Chondrocyte (in vitro differentiated cells): ENCODE measurements around the gene KLC1. TPM values are rescaled to one million over a fixed set of nuclear protein-coding genes. Genes with fewer than 3 reads are reported as not detected.

Experiments used
- DNase-seq: peaks from one replicate; pipeline ENCODE4 v3.0.0; 2021; ENCODE audit warnings: mixed read lengths, low spot score
- H3K27ac Mint-ChIP-seq: one replicate; pipeline ENCODE4 v1.8.0; 2021; ENCODE audit warnings: mild to moderate bottlenecking, moderate library complexity, mixed read lengths; ENCODE audit not compliant: unreplicated experiment
- H3K27me3 Mint-ChIP-seq: 2 replicates; pipeline ENCODE4 v1.8.0; 2021; ENCODE audit warnings: low read depth, mixed read lengths
- H3K36me3 Mint-ChIP-seq: 2 replicates; pipeline ENCODE4 v1.8.0; 2021; ENCODE audit warnings: low read depth, mixed read lengths
- H3K4me1 Mint-ChIP-seq: 2 replicates; pipeline ENCODE4 v1.8.0; 2021; ENCODE audit warnings: low read depth, mild to moderate bottlenecking, mixed read lengths
- H3K4me3 Mint-ChIP-seq: one replicate; pipeline ENCODE4 v1.8.0; 2021; ENCODE audit warnings: mild to moderate bottlenecking, moderate library complexity, mixed read lengths; ENCODE audit not compliant: unreplicated experiment
- H3K9me3 Mint-ChIP-seq: 2 replicates; pipeline ENCODE4 v1.8.0; 2021; ENCODE audit warnings: low read depth, mixed read lengths
- total RNA-seq: library from RNA; stranded (reverse); gene quantifications from 3 replicates; pipeline ENCODE4 v1.2.1, GENCODE V29; 2021
- TF ChIP-seq, protein P1 (sequence below): fragments of 200-600 bp; sonication (generic); IDR thresholded peaks from 2 replicates; pipeline ENCODE4 v1.5.0; 2021; ENCODE audit warnings: antibody characterized with exemption, mild to moderate bottlenecking, moderate library complexity

The KLC1 gene
- total RNA-seq, 1 donor from 2014 or later = 190 TPM

DNA sequence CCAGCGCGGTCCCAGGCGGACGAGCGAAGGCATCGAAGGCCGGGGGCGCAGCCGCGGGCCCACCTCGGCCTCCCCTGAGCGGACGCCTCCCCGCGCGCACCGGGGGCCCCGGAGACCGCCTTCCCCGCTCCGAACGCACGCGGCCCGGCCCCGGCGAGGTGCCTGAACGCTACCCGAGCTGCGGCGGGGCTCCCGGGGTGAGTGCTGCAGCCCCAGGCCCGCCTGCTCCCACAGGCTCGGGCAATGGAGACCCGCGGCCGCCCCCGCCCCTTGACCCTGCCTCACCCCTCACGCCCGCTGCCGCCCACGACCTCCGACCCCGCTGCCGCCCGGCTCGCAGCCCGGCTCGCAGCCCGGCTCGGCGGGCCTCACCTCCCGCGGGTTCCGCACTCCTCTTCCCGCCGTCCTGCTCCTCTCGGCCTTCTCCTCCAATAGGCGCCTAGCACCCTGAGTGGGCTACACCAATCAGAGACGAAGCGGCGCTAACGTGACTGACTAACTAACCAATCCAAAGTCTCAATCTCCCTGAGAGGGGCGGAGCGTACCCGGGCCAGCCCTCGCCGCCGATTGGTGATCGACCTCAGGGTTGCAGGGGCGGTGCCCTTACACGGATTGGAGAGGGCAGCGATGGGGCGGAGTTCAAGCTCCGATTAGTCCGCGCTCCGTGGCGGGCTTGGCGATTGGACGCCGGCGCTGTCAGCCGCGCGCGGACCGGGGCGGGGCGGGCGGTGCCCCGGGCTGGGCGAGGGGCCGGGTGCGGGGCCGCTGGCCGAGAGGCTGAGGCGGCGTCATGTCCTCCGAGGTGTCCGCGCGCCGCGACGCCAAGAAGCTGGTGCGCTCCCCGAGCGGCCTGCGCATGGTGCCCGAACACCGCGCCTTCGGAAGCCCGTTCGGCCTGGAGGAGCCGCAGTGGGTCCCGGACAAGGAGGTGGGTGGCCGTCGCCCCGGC is 86.3 kb downstream of the KLC1 start, which contains the start of the genes XRCC3 and ZFYVE21:
TSS of gene XRCC3 (minus strand) at position 400 of the 949 bp plus-strand sequence. CDS start 4,364 bp downstream, outside the sequence.
TSS of gene ZFYVE21 (plus strand) at position 759 of the 949 bp plus-strand sequence. CDS start at position 791, 32 bp downstream.
- TF ChIP-seq, protein P1, sequence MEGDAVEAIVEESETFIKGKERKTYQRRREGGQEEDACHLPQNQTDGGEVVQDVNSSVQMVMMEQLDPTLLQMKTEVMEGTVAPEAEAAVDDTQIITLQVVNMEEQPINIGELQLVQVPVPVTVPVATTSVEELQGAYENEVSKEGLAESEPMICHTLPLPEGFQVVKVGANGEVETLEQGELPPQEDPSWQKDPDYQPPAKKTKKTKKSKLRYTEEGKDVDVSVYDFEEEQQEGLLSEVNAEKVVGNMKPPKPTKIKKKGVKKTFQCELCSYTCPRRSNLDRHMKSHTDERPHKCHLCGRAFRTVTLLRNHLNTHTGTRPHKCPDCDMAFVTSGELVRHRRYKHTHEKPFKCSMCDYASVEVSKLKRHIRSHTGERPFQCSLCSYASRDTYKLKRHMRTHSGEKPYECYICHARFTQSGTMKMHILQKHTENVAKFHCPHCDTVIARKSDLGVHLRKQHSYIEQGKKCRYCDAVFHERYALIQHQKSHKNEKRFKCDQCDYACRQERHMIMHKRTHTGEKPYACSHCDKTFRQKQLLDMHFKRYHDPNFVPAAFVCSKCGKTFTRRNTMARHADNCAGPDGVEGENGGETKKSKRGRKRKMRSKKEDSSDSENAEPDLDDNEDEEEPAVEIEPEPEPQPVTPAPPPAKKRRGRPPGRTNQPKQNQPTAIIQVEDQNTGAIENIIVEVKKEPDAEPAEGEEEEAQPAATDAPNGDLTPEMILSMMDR = no peak
- H3K27me3 Mint-ChIP-seq = no peaks in the 10 kb centered on the region
- DNase-seq = peak; percentile 100
- H3K27ac Mint-ChIP-seq = peak within 1 kb of the TSS; percentile 85
- no peaks in the 10 kb centered on the region for H3K9me3 Mint-ChIP-seq
- H3K4me1 Mint-ChIP-seq = peaks cover 51% of the 10 kb centered on the region
- peaks cover 2% of the 10 kb centered on the region for H3K36me3 Mint-ChIP-seq
- peak within 1 kb of the TSS; percentile 75 for H3K4me3 Mint-ChIP-seq

DNA sequence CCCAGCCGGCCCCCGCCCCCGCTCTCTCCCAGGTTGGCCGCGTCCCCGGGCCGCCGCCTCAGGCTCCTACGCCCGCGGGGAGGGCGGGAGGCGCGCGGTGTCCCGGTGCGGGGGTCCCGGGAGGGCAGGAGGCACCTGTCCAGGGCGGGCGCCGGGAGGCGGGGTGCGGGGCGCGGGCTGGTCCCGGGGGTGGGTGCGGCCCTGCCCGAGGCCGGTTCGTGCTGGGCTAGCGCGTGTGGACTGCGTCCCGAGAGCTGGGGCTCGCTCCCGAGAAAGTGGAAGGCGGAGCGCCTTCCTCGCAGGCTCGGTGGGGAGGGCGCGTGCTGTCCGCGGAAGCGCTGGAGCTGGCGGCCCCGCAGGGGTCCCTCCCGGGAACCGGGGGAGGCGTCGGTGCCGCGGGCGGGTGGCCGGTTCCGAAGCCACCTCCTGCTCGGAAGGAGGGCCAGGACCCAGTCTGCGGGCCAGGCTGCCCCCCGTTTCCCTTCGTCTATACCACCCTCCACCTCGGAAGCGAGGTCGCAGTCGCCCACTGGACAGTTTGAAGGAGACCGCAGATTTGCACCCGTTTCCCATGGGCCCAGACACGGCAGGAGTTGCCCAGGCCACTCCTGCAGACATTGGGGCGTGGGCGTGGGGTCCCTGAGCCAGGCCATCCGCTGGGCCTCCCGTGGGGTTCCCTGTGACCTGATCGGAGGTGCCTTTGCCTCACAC is 87.2 kb downstream of the KLC1 start:
- Mint-ChIP-seq H3K9me3 (no peaks in the 10 kb centered on the region), H3K27me3 (no peaks in the 10 kb centered on the region), H3K36me3 (peaks cover 2% of the 10 kb centered on the region), H3K27ac (peak overlapping the region; percentile 45), H3K4me1 (peaks cover 56% of the 10 kb centered on the region), H3K4me3 (peak overlapping the region; percentile 75)
- TF ChIP-seq, protein P1 = no peak
- no peak for DNase-seq

DNA sequence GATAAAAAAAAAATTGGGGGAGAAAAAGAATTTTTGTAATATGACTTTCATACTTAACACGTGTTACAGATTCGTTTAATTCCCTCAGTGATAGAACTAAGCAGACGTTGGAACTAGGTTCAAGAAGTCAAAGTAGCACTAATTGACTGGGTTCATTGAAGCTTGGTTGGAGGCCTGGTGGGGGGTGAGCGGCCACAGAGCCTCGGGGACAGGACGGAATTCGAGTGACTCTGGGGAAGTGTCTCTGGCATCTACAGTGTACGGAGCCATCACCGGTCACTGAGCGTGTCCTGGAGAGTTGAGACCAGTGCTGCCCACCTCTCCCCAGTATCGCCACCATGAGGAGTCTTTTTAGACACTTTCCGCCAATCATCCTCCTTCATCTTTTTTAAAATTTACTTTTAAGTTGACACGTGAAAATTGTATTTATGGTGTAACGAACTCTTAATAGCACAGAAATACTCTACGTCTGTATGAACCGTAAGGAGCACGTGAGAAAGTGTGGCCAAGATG is 87.9 kb downstream of the KLC1 start:
- H3K9me3 Mint-ChIP-seq = no peaks in the 10 kb centered on the region
- H3K4me1 Mint-ChIP-seq = peaks cover 63% of the 10 kb centered on the region
- TF ChIP-seq, protein P1 = peak; percentile 13
- DNase-seq = no peak
- H3K36me3 Mint-ChIP-seq = peaks cover 2% of the 10 kb centered on the region
- peak overlapping the region; percentile 45 for H3K27ac Mint-ChIP-seq
- peak overlapping the region; percentile 75 for H3K4me3 Mint-ChIP-seq
- no peaks in the 10 kb centered on the region for H3K27me3 Mint-ChIP-seq

DNA sequence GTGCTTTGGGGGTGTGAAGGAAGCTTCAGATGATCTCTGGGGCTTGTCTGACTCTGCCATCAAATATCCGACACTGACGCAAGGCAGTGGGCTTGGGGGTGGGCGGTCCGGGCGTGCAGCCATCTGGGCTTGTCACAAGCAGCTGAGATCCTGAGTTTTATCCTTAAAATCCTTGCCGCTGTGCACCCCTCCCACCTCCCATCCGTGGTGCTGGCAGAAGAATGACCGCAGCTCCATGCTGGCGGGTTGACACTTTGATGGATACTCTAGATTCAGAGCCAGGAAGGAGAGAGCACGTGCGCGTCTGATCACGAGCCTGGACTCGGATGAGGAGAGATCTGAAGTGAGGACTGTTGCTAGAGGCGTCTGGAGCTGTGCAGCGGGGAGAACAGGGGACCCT is 89.6 kb downstream of the KLC1 start:
- TF ChIP-seq, protein P1 = no peak
- Mint-ChIP-seq H3K4me1 (peaks cover 71% of the 10 kb centered on the region), H3K27ac (peak overlapping the region; percentile 86), H3K27me3 (no peaks in the 10 kb centered on the region), H3K4me3 (no peak overlapping the region), H3K9me3 (no peaks in the 10 kb centered on the region), H3K36me3 (peaks cover 2% of the 10 kb centered on the region)
- no peak for DNase-seq

DNA sequence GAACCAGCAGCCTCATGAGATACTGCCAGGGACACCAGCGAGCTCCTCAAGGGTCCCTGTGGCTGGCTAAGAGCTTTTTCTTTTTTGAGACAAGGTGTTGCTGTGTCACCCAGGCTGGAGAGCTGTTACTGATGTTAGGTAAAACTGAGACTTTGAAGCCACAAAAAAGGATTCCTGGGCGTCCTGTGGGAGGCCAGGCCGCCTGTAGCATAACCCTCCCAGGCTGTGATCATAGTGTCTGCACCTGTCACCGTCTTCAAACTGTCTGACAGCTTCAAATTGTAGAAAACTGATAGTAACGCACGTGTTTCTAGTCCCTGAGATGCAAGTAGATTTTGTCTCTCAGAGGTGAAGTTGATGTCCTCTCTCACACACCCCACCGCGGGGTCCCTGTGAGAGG is 90.7 kb downstream of the KLC1 start:
- H3K27ac Mint-ChIP-seq = no peak overlapping the region
- no peaks in the 10 kb centered on the region for H3K27me3 Mint-ChIP-seq
- DNase-seq = no peak
- peaks cover 2% of the 10 kb centered on the region for H3K36me3 Mint-ChIP-seq
- TF ChIP-seq, protein P1 = no peak
- no peak overlapping the region for H3K4me3 Mint-ChIP-seq
- H3K4me1 Mint-ChIP-seq = peaks cover 71% of the 10 kb centered on the region
- no peaks in the 10 kb centered on the region for H3K9me3 Mint-ChIP-seq
